Measurements from ENCODE around the gene DNAI7. TPM values are rescaled to one million over a fixed set of nuclear protein-coding genes. Genes with fewer than 3 reads are reported as not detected.

Gene DNAI7
- total RNA-seq, 1 donor = not detected

DNA sequence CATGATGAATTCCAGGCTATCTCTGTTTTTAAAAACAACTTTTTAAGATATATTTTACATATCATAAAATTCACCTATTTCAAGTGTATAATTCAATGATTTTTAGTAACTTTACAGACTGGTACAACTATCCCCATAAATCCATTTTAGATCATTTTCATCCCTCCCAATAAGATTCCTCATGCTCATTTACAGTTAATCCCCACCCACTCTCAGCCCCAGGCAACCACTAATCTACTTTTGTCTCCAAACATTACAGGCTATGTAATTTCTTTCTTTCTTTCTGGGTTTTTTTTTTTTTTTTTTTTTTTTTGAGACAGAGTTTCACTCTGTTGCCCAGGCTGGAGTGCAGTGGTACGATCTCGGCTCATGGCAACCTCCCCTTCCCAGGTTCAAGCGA lies 81.3 kb downstream of the DNAI7 start:
- TF ChIP-seq, protein P1, sequence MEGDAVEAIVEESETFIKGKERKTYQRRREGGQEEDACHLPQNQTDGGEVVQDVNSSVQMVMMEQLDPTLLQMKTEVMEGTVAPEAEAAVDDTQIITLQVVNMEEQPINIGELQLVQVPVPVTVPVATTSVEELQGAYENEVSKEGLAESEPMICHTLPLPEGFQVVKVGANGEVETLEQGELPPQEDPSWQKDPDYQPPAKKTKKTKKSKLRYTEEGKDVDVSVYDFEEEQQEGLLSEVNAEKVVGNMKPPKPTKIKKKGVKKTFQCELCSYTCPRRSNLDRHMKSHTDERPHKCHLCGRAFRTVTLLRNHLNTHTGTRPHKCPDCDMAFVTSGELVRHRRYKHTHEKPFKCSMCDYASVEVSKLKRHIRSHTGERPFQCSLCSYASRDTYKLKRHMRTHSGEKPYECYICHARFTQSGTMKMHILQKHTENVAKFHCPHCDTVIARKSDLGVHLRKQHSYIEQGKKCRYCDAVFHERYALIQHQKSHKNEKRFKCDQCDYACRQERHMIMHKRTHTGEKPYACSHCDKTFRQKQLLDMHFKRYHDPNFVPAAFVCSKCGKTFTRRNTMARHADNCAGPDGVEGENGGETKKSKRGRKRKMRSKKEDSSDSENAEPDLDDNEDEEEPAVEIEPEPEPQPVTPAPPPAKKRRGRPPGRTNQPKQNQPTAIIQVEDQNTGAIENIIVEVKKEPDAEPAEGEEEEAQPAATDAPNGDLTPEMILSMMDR (IDR thresholded peaks at IDR 0.05; ENCODE audit: insufficient read depth, low read depth, low read length) = no peak
- DNase-seq (ENCODE audit: low read depth) = no peak
- no peak overlapping the region for H3K4me3 ChIP-seq (ENCODE audit: low read depth, low read length)

DNA sequence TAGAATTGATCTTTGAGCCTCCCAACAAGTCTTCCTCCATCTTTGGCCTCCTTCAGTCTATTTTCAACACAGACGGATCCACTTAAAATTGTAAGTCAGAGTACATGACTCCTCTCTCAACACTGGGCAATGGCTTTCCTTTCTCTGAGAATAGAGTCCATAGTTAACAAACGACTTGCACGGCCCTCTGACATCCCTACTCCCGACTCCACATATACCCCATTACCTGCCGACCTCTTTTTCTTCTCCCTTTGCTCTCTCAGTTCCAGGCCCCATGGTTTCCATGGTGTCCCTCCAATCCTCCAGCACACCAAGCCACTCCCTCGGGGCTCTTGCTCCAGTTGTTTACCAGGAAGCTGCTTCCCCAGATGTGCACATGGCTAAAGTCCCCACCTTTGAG lies 84.7 kb downstream of the DNAI7 start:
- DNase-seq (ENCODE audit: low read depth) = no peak
- TF ChIP-seq, protein P1 (IDR thresholded peaks at IDR 0.05; ENCODE audit: insufficient read depth, low read depth, low read length) = no peak
- H3K4me3 ChIP-seq (ENCODE audit: low read depth, low read length) = no peak overlapping the region

- H3K4me3 ChIP-seq (ENCODE audit: low read depth, low read length) = no peak overlapping the region
- DNase-seq (ENCODE audit: low read depth) = no peak
- TF ChIP-seq, protein P1 (IDR thresholded peaks at IDR 0.05; ENCODE audit: insufficient read depth, low read depth, low read length) = no peak
These were observed 87.0 kb downstream of the DNAI7 start for GRCh38 chr12:25107920-25108319.

GRCh38 chr12:25106818-25107217 lies 88.1 kb downstream of the DNAI7 start:
- no peak overlapping the region for H3K4me3 ChIP-seq (ENCODE audit: low read depth, low read length)
- TF ChIP-seq, protein P1 (IDR thresholded peaks at IDR 0.05; ENCODE audit: insufficient read depth, low read depth, low read length) = no peak
- peak; percentile 7 for DNase-seq (ENCODE audit: low read depth)

- TF ChIP-seq, protein P1 (IDR thresholded peaks at IDR 0.05; ENCODE audit: insufficient read depth, low read depth, low read length) = no peak
- no peak for DNase-seq (ENCODE audit: low read depth)
- no peak overlapping the region for H3K4me3 ChIP-seq (ENCODE audit: low read depth, low read length)
These were observed 92.6 kb downstream of the DNAI7 start for GRCh38 chr12:25102402-25102801.

DNA sequence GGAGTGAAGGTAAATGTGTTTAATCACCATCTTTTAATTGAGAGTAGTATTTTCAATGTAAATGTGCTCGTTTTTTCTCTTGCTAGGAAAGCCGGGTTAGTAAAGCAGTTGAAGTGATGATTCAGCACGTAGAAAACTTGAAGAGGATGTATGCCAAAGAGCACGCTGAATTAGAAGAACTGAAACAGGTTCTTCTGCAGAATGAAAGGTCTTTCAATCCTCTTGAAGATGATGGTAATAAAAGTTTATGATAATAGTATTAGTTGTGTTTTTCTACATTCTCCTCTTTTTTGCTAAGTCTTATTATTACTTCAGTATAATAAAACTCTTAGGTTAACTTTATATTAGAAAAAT lies 93.9 kb downstream of the DNAI7 start:
- no peak for DNase-seq (ENCODE audit: low read depth)
- no peak overlapping the region for H3K4me3 ChIP-seq (ENCODE audit: low read depth, low read length)
- TF ChIP-seq, protein P1 (IDR thresholded peaks at IDR 0.05; ENCODE audit: insufficient read depth, low read depth, low read length) = no peak
